Midbrain (tissue), 1 donor: Measurements from ENCODE around the gene ACACB.
A peak's percentile ranks its signal among the peaks of the same experiment; 100 is the strongest.

ENCODE experiments used
- DNase-seq: peaks from one replicate; lab custom pipeline; 2025; lab: John Stamatoyannopoulos, UW

Gene ACACB

DNA sequence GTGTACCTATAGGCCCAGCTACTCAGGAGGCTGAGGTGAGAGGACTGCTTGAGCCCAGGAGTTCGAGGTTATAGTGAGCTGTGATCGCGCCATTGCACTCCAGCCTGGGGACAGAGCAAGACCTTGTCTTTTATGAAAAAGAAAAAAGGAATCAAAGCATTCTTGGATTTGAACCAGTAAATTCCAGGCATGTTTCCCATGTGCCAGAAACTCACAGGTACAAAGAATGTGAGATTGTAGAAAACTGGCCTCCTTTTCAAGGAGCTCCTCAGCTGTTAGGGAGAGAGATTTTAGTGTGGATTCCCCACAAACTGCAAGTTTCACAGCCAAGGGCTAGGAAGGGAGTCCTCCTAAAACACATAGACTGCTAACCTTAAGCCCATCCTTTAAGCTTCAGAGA, 97.7 kb downstream of the ACACB start:
- DNase-seq: no peak

GRCh38 chr12:109218996-109219395, 102.6 kb downstream of the ACACB start:
- no peak for DNase-seq

- DNase-seq: no peak
Observed at GRCh38 chr12:109219938-109220337, 103.6 kb downstream of the ACACB start.

- no peak for DNase-seq
Observed at GRCh38 chr12:109221277-109221931, 105.0 kb downstream of the ACACB start.

DNA sequence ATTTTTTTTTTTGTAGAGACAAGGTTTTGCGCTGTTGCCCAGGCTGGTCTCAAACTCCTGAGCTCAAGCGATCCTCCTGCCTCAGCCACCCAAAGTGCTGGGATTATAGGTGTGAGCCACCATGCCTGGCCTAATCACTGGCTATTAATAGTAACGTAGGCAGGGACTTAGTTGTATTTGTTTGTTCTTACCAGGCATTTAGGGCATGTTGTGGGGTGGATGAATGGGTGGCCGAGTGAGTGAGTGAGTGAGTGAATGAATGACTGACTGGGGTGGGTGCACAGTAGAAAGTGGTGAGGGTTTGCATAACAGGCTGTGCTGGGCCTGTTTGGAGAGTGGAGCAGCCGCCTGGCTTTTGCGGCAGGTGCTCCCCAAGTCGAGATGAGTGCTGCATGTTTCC, 105.7 kb downstream of the ACACB start:
- DNase-seq: no peak

- no peak for DNase-seq
Observed at GRCh38 chr12:109222496-109222895, 106.1 kb downstream of the ACACB start.

DNA sequence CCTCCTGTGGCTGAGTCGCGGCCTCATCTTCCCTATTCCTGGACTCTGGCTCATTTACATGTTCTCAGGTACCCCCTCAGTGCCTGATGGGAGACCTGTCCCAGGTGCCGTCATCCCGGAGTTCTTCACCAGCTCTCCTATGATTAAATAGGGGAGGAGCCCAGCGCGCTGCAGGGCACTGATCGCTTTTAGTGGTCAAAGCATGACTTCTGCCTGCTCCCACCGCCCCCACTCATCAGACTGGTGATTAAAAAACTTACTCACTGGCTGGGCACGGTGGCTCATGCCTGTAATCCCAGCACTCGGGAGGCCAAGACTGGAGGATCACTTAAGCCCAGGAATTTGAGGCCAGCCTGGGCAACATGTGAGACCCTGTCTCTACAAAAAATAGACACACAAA, 106.8 kb downstream of the ACACB start:
- no peak for DNase-seq

GRCh38 chr12:109223868-109224267, 107.5 kb downstream of the ACACB start:
- DNase-seq: no peak

DNA sequence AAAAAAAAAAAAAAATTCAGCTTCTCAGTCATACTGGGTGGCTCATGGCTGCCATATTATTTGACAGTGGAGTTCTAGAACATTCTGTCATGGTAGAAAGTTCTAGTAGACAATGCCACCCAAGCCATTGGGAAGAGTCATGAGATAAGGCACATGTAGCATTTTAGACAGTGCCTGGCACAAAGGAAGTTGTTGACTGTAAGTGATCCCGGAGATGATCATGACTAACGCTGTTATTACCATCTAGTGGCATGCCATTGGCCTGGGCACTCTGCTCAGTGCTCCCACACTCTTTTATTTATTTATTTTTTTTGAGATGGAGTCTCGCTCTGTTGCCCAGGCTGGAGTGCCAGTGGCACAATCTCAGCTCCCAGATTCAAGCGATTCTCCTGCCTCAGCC, 112.3 kb downstream of the ACACB start:
- DNase-seq: no peak

DNA sequence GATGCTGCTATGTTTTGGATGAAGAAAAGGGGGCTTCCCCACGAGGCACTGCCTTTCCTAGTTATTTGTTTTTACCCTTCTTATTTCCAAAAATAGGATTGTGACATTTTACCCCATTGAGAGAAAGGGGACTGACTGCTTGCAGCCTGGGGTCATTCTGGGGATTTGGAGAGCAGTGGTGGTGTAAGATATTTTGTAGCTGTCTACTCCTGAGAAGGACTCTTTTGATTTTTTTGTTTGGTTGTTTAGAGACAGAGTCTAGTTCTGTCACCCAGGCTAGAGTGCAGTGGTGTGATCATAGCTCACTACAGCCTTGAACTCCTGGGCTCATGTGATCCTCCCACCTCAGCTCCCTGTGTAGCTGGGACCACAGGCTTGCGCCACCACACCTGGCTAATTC, 113.8 kb downstream of the ACACB start:
- no peak for DNase-seq

GRCh38 chr12:109232731-109233130, 116.3 kb downstream of the ACACB start:
- peak; percentile 60 for DNase-seq

GRCh38 chr12:109234012-109234411, 117.6 kb downstream of the ACACB start:
- no peak for DNase-seq

DNA sequence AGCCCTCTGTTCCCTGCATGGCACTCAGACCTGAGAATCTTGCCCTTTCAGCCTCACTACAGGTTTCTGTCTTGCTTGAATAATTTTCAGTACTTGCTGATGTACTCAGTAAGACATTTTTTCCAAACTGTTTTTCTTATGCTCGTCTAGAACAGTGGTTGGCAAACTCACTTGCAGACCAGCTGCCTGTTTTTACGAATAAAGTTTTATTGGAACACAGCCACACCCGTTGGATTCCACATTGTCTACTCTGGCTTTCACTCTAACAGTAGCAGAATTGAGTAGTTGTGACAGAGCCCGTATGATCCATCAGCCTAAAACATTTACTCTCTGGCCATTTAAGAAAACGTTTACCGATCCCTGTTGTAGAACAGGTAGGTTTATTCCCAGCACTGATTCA, 119.9 kb downstream of the ACACB start:
- DNase-seq: no peak

DNA sequence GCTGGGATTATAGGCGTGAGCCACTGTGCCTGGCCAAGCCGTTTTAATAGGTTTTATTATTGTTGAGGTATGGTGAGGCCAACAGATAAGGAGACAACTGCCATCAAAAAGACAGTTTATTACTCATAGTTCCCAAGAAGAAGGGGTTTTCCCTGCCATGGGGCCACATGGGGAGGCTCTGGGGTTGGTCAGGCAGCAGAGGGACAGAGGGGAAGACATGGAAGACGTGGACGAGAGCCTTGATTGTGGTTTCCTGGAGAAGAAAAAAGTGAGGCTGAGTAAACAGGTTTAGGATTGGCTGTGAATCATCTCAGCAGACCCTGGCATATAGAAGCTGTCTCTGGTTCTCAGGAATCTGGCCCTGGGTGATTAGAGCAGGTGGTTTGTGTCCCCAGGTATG, 122.8 kb downstream of the ACACB start:
- DNase-seq: no peak

- DNase-seq: no peak
Observed at GRCh38 chr12:109239691-109240090, 123.3 kb downstream of the ACACB start.

- no peak for DNase-seq
Observed at GRCh38 chr12:109240365-109240764, 124.0 kb downstream of the ACACB start.

GRCh38 chr12:109241936-109242335, 125.5 kb downstream of the ACACB start:
- no peak for DNase-seq

DNA sequence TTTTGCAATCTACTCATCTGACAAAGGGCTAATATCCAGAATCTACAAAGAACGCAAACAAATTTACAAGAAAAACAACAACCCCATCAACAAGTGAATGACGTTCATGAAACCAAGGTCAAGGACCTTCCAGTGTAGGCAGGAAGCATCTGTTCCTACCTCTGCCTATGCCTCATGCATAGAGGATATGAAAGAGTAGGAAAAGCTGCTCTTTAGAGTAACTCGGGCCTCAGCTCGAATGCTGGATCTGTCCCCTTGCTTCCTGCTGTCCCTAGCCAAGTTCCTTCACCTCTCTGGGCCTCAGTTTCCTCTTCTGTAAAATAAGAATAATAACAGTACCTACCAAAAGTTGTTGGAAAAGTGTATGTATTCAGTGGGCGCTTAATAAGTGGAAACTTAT, 127.7 kb downstream of the ACACB start:
- DNase-seq: no peak

- no peak for DNase-seq
Observed at GRCh38 chr12:109246221-109246620, 129.8 kb downstream of the ACACB start.

- DNase-seq: no peak
Observed at GRCh38 chr12:109247831-109248654, 131.7 kb downstream of the ACACB start.

DNA sequence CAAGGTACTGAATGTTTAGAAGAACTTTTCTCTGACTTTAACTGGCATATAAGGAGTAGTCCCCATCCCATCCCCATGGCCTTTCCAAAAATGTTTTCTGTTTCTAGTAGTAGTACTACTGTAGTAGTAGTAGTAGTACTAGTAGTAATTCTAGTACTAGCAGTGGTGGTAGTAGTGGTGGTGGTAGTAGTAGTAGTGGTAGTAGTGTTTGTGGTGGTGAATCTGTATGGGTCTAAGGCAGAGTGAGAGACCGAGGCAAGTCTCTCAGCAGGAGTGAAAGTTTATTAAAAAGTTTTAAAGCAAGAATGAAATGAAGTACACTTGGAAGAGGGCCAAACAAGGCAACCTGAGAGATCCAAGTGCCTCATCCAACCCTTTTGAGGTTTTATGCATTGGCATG, 134.1 kb downstream of the ACACB start:
- DNase-seq: no peak

DNA sequence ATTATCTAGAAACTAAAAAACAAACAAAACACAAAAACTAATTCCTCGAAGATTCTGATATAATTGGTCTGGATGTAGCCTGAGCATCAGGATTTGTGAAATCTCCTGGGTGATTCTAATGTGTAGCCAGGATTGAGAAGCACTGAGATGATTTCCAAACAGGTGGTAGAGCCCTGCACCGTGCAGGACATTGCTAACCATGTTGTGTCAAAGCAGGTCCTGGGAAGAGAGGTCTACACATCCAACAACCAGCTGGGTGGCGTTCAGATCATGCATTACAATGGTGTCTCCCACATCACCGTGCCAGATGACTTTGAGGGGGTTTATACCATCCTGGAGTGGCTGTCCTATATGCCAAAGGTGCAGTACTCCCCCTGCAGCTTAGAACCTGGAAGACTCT, 136.4 kb downstream of the ACACB start:
- no peak for DNase-seq

DNA sequence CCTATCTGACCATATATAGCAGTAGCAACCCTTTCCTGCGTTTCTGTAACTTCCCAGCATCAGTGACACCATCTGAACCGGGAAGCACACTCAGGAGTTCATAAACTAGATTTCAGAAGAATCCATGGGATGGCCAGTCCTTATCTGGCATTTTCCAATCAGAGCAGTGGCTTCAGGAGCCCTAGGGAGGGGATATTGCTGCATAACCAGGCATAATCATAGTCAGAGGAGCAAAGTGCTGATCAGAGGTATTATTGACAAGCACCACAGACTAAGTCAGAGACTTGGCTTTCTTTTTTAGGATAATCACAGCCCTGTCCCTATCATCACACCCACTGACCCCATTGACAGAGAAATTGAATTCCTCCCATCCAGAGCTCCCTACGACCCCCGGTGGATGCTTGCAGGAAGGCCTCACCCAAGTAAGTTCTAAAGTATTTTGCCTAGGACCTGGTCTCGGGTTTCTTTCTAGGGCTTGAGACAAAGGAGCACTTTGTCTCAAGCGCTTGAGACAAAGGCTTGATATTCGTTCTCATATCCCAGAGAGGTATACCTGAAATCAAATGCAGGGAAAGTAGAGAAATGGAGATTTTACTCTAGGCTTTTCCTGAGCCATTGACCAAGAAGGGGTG, 137.6 kb downstream of the ACACB start:
- no peak for DNase-seq
